B cell (primary cell): ENCODE measurements around the gene RSPRY1. TPM values are rescaled to one million over a fixed set of nuclear protein-coding genes. Genes with fewer than 3 reads are reported as not detected.

ENCODE experiments used
- ATAC-seq: fragments of 200-7000 bp; cut with Tn5 transposase; one replicate; pipeline ENCODE4 v1.10.0; 2021; ENCODE audit warnings: low read depth, mild to moderate bottlenecking, moderate number of reproducible peaks, moderate library complexity
- CTCF ChIA-PET: fragments of 350-600 bp; sonication (Branson Sonifier 250); formaldehyde crosslinking; loops from one replicate; lab custom pipeline; 2021; ENCODE audit warnings: antibody characterized with exemption, inconsistent platforms; lab: Charles Lee
- POLR2A ChIA-PET: fragments of 350-600 bp; sonication (Branson Sonifier 250); formaldehyde crosslinking; loops from one replicate; lab custom pipeline; 2021; ENCODE audit warnings: antibody characterized with exemption; lab: Charles Lee
- DNase-seq: peaks from one replicate; pipeline ENCODE4 v3.0.0; 2013
- H2AFZ ChIP-seq: 2 replicates; pipeline ENCODE4 v1.6.1; 2012; ENCODE audit warnings: mild to moderate bottlenecking, low read depth, low read length; ENCODE audit not compliant: insufficient read depth, poor library complexity, severe bottlenecking
- H3K27ac ChIP-seq, 2 donors: 1 replicate in 1 of 2; 2 replicates in 1 of 2; pipeline ENCODE4 v1.5.1; 2012 to 2013; ENCODE audit warnings: low read length in 2 of 2, mild to moderate bottlenecking in 2 of 2, moderate library complexity in 1 of 2
- H3K27me3 ChIP-seq, 4 experiments: fragments of 200-600 bp in 1 of 4; sonication (generic) in 1 of 4; replicated peaks in 1 of 4; 1 replicate in 2 of 4; 2 replicates in 2 of 4; pipeline versions ENCODE4 v1.6.1 to v1.7.0; 2013 to 2016; ENCODE audit warnings: low read length in 3 of 4, mild to moderate bottlenecking in 2 of 4, mixed read lengths in 1 of 4, moderate library complexity in 1 of 4; ENCODE audit not compliant: insufficient read depth in 4 of 4, control insufficient read depth in 3 of 4; ENCODE audit errors: control extremely low read depth in 1 of 4
- H3K36me3 ChIP-seq, 2 experiments: replicated peaks in 1 of 2; 1 replicate in 1 of 2; 2 replicates in 1 of 2; pipeline versions ENCODE4 v1.6.1 to v1.7.1; 2013; ENCODE audit warnings: low read length in 1 of 2; ENCODE audit not compliant: insufficient read depth in 2 of 2, control insufficient read depth in 1 of 2; ENCODE audit errors: control extremely low read depth in 1 of 2, extremely low read depth in 1 of 2
- H3K4me1 ChIP-seq, 2 donors: fragments of 200-600 bp in 1 of 2; sonication (generic) in 1 of 2; 1 replicate in 1 of 2; 2 replicates in 1 of 2; pipeline versions ENCODE4 v1.5.1 to v1.6.1; 2013 to 2017; ENCODE audit warnings: low read length in 2 of 2; ENCODE audit not compliant: control insufficient read depth in 2 of 2, insufficient read depth in 2 of 2
- H3K4me2 ChIP-seq: replicated peaks from 2 replicates; pipeline ENCODE3; 2012; ENCODE audit warnings: mild to moderate bottlenecking, low read depth, low read length; ENCODE audit not compliant: poor library complexity, severe bottlenecking
- H3K4me3 ChIP-seq, 5 experiments: fragments of 200-600 bp in 1 of 5; sonication (generic) in 1 of 5; 1 replicate in 3 of 5; 2 replicates in 2 of 5; pipeline versions ENCODE4 v1.5.1 to v1.7.0; 2011 to 2016; ENCODE audit warnings: low read length in 4 of 5, mild to moderate bottlenecking in 4 of 5, low read depth in 2 of 5, control low read depth in 1 of 5, moderate library complexity in 1 of 5; ENCODE audit not compliant: insufficient read depth in 1 of 5; ENCODE audit errors: control extremely low read depth in 1 of 5, extremely low read depth in 1 of 5
- H3K79me2 ChIP-seq: fragments of 200-600 bp; sonication (generic); one replicate; pipeline ENCODE4 v1.6.0; 2016; ENCODE audit warnings: low read length; ENCODE audit not compliant: control insufficient read depth, insufficient read depth
- H3K9ac ChIP-seq: fragments of 200-600 bp; sonication (generic); 2 replicates; pipeline ENCODE4 v1.6.1; 2017; ENCODE audit warnings: mild to moderate bottlenecking, low read length, moderate library complexity
- H3K9me3 ChIP-seq, 3 donors: one replicate each; pipeline versions ENCODE4 v1.6.1 to v1.7.1; 2013; ENCODE audit warnings: low read length in 2 of 3; ENCODE audit not compliant: control insufficient read depth in 2 of 3, insufficient read depth in 1 of 3; ENCODE audit errors: control extremely low read depth in 1 of 3
- H4K20me1 ChIP-seq: 2 replicates; pipeline ENCODE4 v1.6.0; 2012; ENCODE audit warnings: mild to moderate bottlenecking, low read length; ENCODE audit not compliant: insufficient read depth, control insufficient read depth, poor library complexity, severe bottlenecking
- H3K27ac Mint-ChIP-seq: one replicate; pipeline ENCODE4 v1.8.0; 2021; ENCODE audit warnings: mixed read lengths
- H3K27me3 Mint-ChIP-seq: one replicate; pipeline ENCODE4 v1.8.0; 2021; ENCODE audit warnings: mixed read lengths
- H3K4me1 Mint-ChIP-seq: one replicate; pipeline ENCODE4 v1.8.0; 2021; ENCODE audit warnings: mixed read lengths
- H3K4me3 Mint-ChIP-seq: one replicate; pipeline ENCODE4 v1.8.0; 2021; ENCODE audit warnings: mixed read lengths
- H3K9me3 Mint-ChIP-seq: one replicate; pipeline ENCODE4 v1.8.0; 2022; ENCODE audit warnings: mixed read lengths; ENCODE audit not compliant: insufficient read depth
- EZH2 ChIP-seq: IDR thresholded peaks from 2 replicates; pipeline ENCODE4 v1.6.1; 2012; ENCODE audit warnings: borderline replicate concordance, low read depth, mild to moderate bottlenecking, moderate library complexity, low read length; ENCODE audit not compliant: insufficient read depth, poor library complexity, severe bottlenecking
- WGBS: methylation state at CpG from one replicate; pipeline ENCODE4 v1.1.5; 2013; ENCODE audit warnings: missing lambda C conversion rate; ENCODE audit not compliant: insufficient coverage; 5-methylcytosine and 5-hydroxymethylcytosine counted together
- intact Hi-C: fragments of 100-400 bp; cut with micrococcal nuclease; formaldehyde crosslinking; loops from one replicate; pipeline ENCODE4 v1.10.0; 2022
- polyA plus RNA-seq: library from polyadenylated mRNA; depleted of rRNA; stranded (reverse); fragments of >200 nt; gene quantifications from 2 replicates; pipeline ENCODE4 v1.2.3, GENCODE V29; 2012
- total RNA-seq, 2 donors: library from RNA; stranded (reverse); fragments of 120-200 nt in 1 of 2; gene quantifications; 1 replicate in 1 of 2; 2 replicates in 1 of 2; pipeline versions ENCODE4 v1.2.3 to v1.2.4, GENCODE V29; 2013 to 2022
- TF ChIP-seq, protein P1 (sequence below): fragments of 200-600 bp; IDR thresholded peaks from one replicate; pipeline ENCODE4 v1.8.0; 2022; ENCODE audit warnings: antibody characterized with exemption, mild to moderate bottlenecking

The RSPRY1 gene
- total and polyA plus RNA-seq, 2 donors (not counting 1 experiment from before 2014, with no cell fraction given) = 9.6 to 38.4 TPM

DNA sequence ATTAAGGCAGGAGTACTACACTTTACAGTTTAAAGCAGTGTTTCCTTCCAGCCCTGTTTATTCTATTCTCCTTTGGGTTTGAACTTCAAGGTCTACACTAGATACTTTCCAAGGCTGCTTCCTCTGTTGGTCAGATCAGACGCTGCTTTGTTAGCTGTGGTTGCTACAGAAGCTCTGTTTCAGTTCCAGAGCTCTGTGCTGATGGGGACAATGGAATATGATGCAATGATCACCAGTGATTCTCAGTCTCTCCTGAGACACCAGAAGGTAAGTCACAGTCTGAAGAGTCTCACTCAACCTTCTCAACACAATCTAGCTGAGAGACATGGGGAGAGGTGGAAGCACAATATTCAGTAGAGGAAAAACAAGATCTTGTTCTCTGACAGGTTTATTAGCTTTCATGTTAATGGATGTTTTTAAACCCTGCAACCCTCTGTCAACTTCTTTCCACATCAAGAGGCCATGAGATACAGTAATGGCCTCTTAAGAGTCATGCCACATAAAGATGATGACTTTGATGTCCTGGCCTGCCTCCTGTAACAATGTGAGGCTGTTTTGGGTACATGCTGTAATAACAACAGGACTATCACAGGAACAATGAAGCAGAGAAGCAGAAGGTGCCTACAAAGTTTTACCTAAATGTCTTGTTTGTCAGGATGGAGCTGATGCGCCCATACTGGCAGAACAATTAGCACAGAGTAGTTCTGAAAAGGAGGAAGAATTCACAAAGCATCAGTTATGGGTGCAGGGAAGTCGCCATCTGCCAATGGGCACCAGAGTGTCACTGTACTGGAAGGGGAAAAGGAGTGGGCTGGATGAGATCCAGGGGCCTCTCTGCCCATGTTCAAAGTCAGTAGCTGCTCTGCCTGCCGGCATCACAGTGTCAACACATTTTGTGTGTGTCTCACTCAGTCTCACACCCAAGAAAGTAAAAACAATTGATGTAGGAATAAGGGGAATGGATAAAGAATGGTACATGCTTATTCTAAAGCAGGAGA is 33.7 kb upstream of the RSPRY1 start:
- TF ChIP-seq EZH2 = no peak
- TF ChIP-seq, protein P1, sequence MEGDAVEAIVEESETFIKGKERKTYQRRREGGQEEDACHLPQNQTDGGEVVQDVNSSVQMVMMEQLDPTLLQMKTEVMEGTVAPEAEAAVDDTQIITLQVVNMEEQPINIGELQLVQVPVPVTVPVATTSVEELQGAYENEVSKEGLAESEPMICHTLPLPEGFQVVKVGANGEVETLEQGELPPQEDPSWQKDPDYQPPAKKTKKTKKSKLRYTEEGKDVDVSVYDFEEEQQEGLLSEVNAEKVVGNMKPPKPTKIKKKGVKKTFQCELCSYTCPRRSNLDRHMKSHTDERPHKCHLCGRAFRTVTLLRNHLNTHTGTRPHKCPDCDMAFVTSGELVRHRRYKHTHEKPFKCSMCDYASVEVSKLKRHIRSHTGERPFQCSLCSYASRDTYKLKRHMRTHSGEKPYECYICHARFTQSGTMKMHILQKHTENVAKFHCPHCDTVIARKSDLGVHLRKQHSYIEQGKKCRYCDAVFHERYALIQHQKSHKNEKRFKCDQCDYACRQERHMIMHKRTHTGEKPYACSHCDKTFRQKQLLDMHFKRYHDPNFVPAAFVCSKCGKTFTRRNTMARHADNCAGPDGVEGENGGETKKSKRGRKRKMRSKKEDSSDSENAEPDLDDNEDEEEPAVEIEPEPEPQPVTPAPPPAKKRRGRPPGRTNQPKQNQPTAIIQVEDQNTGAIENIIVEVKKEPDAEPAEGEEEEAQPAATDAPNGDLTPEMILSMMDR = no peak
- Histone ChIP-seq H3K27me3 (no peaks in the 10 kb centered on the region), H3K4me1 (peaks cover 5 to 9% of the 10 kb centered on the region in 2 donors), H3K36me3 (peaks cover 0 to 43% of the 10 kb centered on the region in 2 experiments), H3K79me2 (no peaks in the 10 kb centered on the region), H2AFZ (no peak overlapping the region), H3K9ac (no peak overlapping the region), H3K9me3 (no peaks in the 10 kb centered on the region), H3K4me2 (no peak overlapping the region), H4K20me1 (peaks cover 6% of the 10 kb centered on the region), H3K4me3 (no peak overlapping the region), H3K27ac (no peak overlapping the region)
- DNase-seq (no peak), ATAC-seq (no peak)
- CTCF ChIA-PET = interaction anchor here (0.8 to 2.2 kb wide), 4 partner anchors 10 to 267 kb away, joined by 3 to 6 read pairs (median 4); no protein-coding TSS in a partner anchor
- POLR2A ChIA-PET = no interaction called here
- Mint-ChIP-seq H3K4me3 (no peak overlapping the region), H3K27ac (no peak overlapping the region), H3K4me1 (peaks cover 12% of the 10 kb centered on the region), H3K27me3 (no peaks in the 10 kb centered on the region), H3K9me3 (no peaks in the 10 kb centered on the region)
- WGBS = 100% methylated on average over 2 of the region's 4 CpGs
- intact Hi-C loops = no loop called here

DNA sequence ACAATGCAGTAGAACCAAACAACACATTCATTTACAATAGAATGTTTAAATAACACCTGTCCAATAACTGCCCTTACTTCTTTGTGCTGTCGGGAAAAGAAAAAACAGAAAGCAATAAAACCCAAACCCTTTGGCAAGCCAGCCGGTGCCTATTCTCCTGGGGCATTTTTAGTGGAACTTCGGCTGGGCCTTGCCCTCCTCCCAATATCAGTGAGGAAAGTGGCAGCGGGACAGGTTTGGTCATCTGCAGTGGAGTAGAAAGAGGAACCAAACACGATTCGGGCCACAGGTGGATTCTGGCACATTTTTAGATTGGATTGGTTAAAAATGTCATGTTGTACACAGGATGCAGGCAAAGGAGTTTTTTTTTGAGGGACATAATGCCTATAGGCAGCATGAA is 32.3 kb upstream of the RSPRY1 start:
- Mint-ChIP-seq H3K9me3 (no peaks in the 10 kb centered on the region), H3K4me3 (no peak overlapping the region), H3K27me3 (no peaks in the 10 kb centered on the region), H3K4me1 (no peaks in the 10 kb centered on the region), H3K27ac (no peak overlapping the region)
- Histone ChIP-seq H3K36me3 (peaks cover 0 to 56% of the 10 kb centered on the region in 2 experiments), H3K4me3 (no peak overlapping the region), H3K9ac (no peak overlapping the region), H3K27me3 (no peaks in the 10 kb centered on the region), H3K9me3 (no peaks in the 10 kb centered on the region), H3K27ac (no peak overlapping the region), H3K79me2 (peaks cover 3% of the 10 kb centered on the region), H3K4me2 (no peak overlapping the region), H4K20me1 (peaks cover 6% of the 10 kb centered on the region), H2AFZ (no peak overlapping the region), H3K4me1 (no peaks in the 10 kb centered on the region)
- POLR2A ChIA-PET = no interaction called here
- intact Hi-C loops = no loop called here
- TF ChIP-seq, protein P1 = no peak
- no peak for TF ChIP-seq EZH2
- DNase-seq (no peak), ATAC-seq (no peak)
- CTCF ChIA-PET = interaction anchor here (2.2 kb wide), 1 partner anchor 12 kb away, joined by 6 read pairs; no protein-coding TSS in a partner anchor
- 85% methylated on average over 3 of the region's 6 CpGs for WGBS
